Measurements from ENCODE around the gene ZCCHC24.
"Not testable (repeated sequence)": the region's sequence is repeated elsewhere in the genome, so short reads cannot be mapped to it uniquely, and the experiment has no call there.

ZCCHC24 gene

DNA sequence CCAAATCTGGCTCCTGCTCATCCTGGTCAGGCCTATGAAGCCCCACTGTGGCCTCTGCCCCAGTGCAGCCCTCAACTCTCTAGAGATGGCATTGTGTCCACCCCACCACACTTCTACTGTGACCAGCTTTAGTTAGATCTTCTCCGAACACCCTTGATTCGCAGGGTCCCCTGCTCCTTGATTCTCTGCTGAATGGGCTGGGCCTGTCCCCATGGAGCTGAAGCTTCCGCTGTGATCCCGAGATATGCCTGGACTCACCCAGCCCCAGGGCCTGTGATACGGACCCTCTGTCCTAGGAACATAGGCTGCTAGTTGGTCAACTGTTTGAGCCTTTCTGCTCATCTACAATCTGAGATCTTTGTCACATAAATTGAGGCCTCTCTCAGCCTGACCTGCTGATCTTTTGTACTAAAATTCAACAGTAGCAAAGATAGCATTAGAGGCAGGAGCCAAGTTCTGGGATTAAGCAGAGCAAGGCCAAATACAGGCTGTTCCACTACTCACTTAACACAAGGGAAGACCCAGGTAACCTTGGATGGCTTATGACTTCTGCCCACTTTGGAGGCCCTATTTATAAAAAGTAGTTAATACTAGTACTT, 104.7 kb downstream of the ZCCHC24 start:
- DNase-seq = no peak

- no peak for DNase-seq
These were observed 106.2 kb downstream of the ZCCHC24 start for GRCh38 chr10:79339266-79339665.

GRCh38 chr10:79337783-79338469, 107.5 kb downstream of the ZCCHC24 start:
- not testable (repeated sequence) for DNase-seq

DNA sequence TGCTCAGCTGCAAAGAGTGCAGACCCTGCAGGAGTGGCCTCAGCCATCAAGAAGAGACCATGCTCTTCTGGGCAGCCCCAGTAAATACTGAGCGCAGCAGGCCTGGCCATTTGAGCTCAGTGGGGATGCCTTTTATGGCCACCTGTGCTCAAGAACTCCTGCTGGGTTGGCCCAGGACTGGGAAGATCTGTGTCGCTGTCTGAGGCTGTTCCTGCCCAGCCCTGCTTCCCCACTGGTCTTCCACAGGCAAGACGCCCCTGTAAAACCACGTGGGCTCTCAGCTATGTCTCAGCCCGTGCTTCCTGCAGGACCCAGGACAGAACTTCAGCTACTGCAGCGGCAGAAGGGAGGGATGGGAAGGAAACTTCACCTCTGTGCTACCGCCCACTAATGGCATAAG, 108.7 kb downstream of the ZCCHC24 start:
- DNase-seq = peak; percentile 85

DNA sequence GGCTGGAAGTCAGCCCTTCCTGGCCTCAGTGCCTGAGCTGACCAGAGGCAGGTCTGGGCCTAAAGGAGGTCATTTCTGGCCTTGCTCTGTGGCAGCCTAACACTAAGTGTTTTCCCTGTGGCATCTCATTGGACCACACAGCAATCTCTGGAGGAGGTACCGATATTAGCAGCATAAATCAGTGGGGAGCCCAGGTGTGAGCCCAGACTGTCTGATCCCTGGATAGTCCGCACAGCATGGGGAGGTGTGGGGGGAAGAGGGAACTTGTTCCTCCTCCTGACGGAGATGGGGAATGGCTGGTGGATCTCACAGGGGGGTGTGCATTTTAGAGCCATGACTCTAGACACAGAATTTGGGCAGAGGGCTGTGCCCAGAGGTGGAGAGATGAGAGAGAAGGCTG, 109.1 kb downstream of the ZCCHC24 start:
- DNase-seq = peak; percentile 45

GRCh38 chr10:79335470-79336235, 109.8 kb downstream of the ZCCHC24 start:
- DNase-seq = no peak

DNA sequence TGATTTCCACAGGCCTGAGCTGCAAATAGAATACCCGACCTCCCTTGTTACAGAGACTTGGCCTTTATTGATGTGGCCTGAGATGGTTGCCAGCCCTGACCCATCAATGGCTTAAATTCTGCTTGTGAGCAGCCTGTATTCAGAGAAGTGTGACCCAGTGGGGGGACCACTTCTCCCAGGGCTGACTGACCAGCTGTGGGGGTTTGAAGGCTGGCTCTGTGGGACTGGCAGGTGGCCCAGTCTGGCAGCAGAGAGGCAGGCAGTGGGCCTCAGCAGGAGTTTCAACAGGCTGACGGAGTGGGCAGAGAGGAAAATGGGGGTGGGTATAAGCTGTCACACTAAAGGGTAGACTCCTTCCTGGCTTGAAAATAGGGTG, 110.3 kb downstream of the ZCCHC24 start:
- DNase-seq = peak; percentile 37

- DNase-seq = no peak
These were observed 110.9 kb downstream of the ZCCHC24 start for GRCh38 chr10:79334573-79334972.

GRCh38 chr10:79333513-79333912, 111.9 kb downstream of the ZCCHC24 start:
- DNase-seq = no peak

GRCh38 chr10:79332610-79333315, 112.7 kb downstream of the ZCCHC24 start:
- not testable (repeated sequence) for DNase-seq

Measured in COR-L47 (cell line).